HG03175 (cell line): ENCODE data around the gene PNLIPRP1.

Source experiments
- ATAC-seq: cut with Tn5 transposase; IDR thresholded peaks from one replicate; pipeline ENCODE4 v1.9.1; 2021; ENCODE audit warnings: mild to moderate bottlenecking, moderate library complexity; ENCODE audit not compliant: unreplicated experiment

PNLIPRP1 gene

DNA sequence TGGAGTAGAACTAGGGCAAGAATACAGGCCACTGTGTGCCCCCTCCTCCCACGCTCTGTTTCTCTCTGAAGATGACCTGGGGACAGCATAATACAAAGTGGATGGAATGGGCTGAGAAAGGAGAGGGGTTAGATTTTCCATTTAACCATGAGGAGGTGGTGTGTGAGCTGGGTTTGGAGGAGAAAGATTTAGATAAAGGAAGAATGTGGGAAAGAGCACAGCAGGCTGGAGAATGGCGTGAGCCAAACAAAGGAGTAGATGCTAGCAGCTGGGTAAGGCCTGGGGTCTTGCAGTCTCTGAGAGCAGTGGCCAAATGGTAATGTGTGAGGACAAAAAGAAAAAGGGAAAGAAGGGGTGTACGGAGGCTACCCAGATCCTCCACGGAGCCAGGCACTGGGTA is 38.6 kb downstream of the PNLIPRP1 start:
- ATAC-seq = no peak

DNA sequence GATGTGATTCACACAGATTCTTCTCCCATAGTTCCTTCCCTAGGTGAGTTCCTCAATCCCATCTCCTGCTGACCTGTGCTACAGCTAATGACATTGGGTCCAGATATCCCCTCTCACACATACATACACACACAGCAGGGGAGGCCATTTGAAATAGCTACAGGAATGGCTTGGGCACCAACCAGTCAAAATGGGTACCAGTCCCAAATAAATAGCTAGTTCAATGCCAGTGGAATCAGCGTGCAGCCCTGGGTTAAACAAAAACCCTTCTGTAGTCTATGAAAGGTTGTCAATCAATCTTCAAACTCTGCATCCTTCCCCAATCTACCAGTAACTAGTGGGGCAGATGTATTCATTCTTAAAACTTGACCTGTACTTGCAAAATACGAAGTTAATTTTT is 39.3 kb downstream of the PNLIPRP1 start:
- no peak for ATAC-seq

GRCh38 chr10:116631871-116632295 is 41.1 kb downstream of the PNLIPRP1 start:
- ATAC-seq = no peak

DNA sequence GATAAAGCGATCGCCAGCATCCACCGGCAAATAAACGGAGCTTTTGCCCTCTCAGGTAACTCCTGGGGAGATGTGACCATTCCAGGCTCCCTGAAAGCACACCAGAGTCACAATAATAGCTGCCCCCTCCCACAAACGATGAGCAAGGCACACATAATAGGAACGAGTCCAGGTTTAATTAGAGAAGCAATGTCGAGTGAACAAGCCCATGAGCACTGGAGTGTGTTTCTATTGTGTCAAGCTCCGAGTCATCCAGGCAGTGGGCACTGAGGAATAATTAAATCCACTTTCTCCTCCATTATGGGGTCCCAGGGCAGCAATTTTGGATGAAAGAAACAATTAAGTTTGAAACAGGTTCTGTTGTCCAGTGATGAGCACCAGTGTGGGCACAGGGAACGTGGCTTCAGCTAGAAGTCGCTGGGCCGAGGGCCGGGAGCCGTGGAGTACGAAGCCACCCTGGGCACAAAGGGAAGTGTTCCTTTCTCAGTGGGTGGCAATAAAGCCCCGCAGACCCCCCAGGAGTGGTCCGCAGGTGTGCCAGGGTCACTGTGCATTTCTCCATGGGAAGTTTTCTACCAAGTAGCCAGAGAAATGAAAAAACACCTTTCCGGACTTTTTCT is 41.9 kb downstream of the PNLIPRP1 start:
- no peak for ATAC-seq

DNA sequence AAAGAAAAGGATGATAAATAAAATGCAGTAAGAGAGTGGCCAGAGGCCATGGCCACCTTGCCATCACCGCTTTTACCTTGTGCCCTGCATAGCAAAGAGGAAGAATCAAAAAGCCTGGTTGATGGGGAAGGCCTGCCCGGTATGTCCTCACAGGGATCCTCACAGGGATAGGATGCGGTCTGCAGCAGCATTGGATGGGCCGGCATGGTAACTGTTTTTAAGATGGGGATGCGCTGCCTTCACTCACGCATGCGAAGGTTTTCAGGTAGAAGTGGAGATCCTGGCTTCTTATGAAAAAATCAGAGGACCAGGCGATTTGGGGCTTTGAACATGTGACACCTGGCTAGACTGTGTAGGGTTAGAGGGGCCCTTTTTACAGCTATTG is 42.4 kb downstream of the PNLIPRP1 start:
- no peak for ATAC-seq

DNA sequence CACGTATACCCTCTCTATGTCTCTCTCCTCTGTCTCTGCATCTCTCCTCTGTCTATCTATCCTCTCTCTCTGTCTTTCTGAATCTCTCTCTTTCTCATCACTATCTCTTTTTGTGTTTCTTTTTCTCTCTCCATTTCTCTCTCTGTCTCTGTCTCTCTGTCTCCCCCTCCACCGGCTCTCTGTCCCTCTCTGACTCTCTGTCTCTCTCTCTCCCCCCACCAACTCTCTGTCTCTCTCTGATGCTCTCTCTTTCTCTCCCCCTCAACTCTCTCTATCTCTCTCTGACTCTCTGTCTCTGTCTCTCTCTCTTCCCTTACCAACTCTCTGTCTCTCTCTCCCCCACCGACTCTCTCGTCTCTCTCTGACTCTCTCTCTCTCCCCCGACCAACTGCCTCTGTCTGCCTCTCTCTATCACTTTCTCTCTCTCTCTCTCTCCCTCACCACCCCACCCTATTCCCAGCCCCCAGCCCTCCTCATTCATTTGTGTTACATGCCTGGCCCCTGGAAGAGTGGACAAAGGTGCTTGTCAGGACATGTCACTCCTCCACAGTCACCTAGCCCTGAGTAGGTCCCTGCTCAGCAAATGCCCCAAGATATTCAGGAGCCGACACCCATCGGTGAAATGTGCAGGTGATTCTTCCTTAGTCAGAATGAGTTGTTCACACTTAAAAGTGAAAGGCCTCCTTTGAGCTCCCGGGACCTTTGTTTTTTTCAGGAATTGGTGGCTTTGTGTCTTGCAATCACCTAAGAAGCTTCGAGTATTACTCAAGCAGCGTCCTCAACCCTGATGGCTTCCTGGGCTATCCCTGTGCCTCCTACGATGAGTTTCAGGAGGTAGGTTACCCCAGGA is 43.6 kb downstream of the PNLIPRP1 start:
- ATAC-seq = no peak

- ATAC-seq = no peak
Measured at GRCh38 chr10:116636385-116636784, 45.6 kb downstream of the PNLIPRP1 start.

- no peak for ATAC-seq
Measured at GRCh38 chr10:116636976-116637375, 46.2 kb downstream of the PNLIPRP1 start.

- ATAC-seq = no peak
Measured at GRCh38 chr10:116637830-116638229, 47.1 kb downstream of the PNLIPRP1 start.

DNA sequence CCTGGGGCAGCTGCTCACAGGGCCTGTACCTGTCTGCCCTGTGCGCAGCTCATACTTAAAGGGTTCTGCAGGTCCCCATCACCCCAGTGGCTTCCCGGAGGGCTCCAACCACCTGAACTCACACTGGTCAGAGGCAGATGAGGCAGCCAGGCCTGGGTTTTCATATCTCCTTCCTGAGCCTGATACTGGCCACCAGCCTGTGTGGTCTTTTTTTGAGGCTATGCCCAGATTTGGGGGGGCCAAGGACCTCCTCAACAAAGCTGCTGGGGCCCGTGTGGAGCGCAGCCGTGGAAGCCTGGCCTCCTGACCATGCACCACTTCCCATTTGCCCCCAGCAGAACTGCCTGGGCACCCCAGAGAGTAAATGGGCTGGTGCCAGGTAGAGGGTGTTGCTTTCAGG is 55.7 kb downstream of the PNLIPRP1 start:
- ATAC-seq = no peak

DNA sequence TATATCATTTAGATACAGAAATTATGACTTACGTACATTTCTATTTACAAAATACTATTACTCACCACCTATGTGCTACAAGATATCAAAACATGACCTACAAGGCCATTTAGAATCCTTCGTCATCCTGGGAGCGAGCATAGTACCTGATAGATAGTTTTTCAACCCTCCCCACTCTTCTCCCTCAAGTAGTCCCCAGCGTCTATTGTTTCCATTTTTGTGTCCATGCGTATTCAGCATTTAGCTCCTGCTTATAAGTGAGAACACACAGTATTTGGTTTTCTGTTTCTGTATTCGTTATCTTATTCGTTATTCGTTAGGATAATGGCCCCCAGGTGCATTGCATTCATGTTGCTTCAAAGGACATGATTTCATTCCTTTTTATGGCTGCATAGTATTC is 58.1 kb downstream of the PNLIPRP1 start:
- ATAC-seq = no peak

DNA sequence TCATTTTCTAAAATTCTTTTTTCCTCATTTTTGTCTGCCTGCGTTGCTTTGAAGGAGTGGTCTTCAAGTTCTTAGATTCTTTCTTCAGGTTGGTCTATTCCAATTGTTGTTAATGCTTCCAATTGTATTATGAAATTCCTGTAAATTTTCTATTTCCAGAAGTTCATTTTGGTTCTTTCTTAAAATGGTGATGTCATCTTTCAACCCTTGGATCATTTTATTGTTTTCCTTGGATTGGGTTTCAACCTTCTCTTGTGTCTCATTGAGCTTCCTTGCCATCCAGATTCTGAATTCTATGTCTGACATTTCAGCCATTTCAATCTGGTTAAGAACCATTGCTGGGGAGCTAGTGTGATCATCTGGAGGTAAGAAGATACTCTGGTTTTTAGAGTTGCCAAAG is 63.1 kb downstream of the PNLIPRP1 start:
- no peak for ATAC-seq

GRCh38 chr10:116654816-116655215 is 64.1 kb downstream of the PNLIPRP1 start:
- ATAC-seq = no peak

- no peak for ATAC-seq
Measured at GRCh38 chr10:116655568-116655967, 64.8 kb downstream of the PNLIPRP1 start.

- no peak for ATAC-seq
Measured at GRCh38 chr10:116656044-116656443, 65.3 kb downstream of the PNLIPRP1 start.

DNA sequence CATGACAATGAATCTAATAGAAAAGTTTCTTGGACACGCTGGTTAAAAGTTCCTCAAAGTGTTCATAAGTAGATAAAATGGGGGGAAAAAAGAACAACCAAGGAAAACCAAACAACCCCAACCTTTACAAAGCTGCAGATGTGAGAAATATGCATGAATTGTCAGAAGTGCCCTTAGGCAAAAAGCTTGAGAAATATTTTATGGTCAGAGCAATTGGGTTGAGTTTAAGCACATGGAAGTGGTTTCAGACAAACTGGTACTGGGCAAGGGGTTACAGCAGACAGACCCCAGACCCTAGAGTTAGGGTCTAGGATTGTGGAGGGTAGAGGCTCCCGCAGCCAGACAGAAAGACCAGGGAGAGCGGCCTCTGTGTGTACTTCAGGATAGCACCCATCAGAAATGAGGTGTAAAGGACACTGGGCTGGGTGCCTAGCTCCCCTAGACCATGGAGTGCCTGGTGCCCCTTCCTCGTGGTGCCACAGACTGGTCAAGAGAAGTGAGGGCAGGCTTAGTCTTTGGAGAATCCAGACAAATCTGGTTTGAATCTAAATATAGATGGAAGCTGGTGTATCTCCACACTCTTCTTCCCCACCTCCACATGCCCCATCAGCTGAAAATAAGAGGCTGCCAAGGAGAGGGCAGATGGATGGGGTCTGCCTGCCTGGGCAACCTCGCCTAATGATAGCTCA is 67.2 kb downstream of the PNLIPRP1 start:
- ATAC-seq = no peak
